KMS-11 (cell line): Measurements from ENCODE around the gene LRRK1.

Experiments
- H2AFZ ChIP-seq: fragments of 200-600 bp; sonication (generic); 2 replicates; pipeline ENCODE4 v1.6.1; 2016; ENCODE audit warnings: antibody characterized with exemption, mixed run types, low read depth
- H3K27ac ChIP-seq: fragments of 200-600 bp; sonication (generic); 2 replicates; pipeline ENCODE4 v1.6.1; 2016; ENCODE audit warnings: mild to moderate bottlenecking, mixed run types
- H3K27me3 ChIP-seq: fragments of 200-600 bp; sonication (generic); 2 replicates; pipeline ENCODE4 v1.6.1; 2017; ENCODE audit warnings: mild to moderate bottlenecking, low read depth, mixed run types, moderate library complexity; ENCODE audit not compliant: insufficient read depth
- H3K36me3 ChIP-seq: fragments of 200-600 bp; sonication (generic); 2 replicates; pipeline ENCODE4 v1.6.1; 2017; ENCODE audit warnings: mild to moderate bottlenecking, mixed run types; ENCODE audit not compliant: insufficient read depth
- H3K4me1 ChIP-seq: fragments of 200-600 bp; sonication (generic); 2 replicates; pipeline ENCODE4 v1.6.1; 2016; ENCODE audit warnings: mild to moderate bottlenecking, low read depth, mixed run types; ENCODE audit not compliant: poor library complexity, severe bottlenecking
- H3K4me2 ChIP-seq: fragments of 200-600 bp; sonication (generic); 2 replicates; pipeline ENCODE4 v1.7.0; 2016; ENCODE audit warnings: mild to moderate bottlenecking, mixed run types
- H3K4me3 ChIP-seq: fragments of 200-600 bp; sonication (generic); IDR thresholded peaks from 2 replicates; pipeline ENCODE4 v1.6.1; 2017; ENCODE audit warnings: low read depth, low read length, mixed read lengths; ENCODE audit not compliant: insufficient read depth
- H3K79me2 ChIP-seq: fragments of 200-600 bp; sonication (generic); 2 replicates; pipeline ENCODE4 v1.6.1; 2016; ENCODE audit warnings: low read depth, mixed run types; ENCODE audit not compliant: insufficient read depth
- H3K9ac ChIP-seq: fragments of 200-600 bp; sonication (generic); 2 replicates; pipeline ENCODE4 v1.6.1; 2016; ENCODE audit warnings: mild to moderate bottlenecking, mixed run types
- H4K20me1 ChIP-seq: fragments of 200-600 bp; sonication (generic); 2 replicates; pipeline ENCODE4 v1.6.1; 2016; ENCODE audit warnings: mild to moderate bottlenecking, mixed run types; ENCODE audit not compliant: insufficient read depth
- CTCF ChIP-seq: fragments of 200-600 bp; sonication (generic); conservative IDR thresholded peaks from 2 replicates; pipeline ENCODE4 v1.6.1; 2017; ENCODE audit warnings: low read depth, mild to moderate bottlenecking, antibody characterized with exemption, low read length, moderate library complexity, mixed read lengths

LRRK1 gene

GRCh38 chr15:100897221-100898151, 21.7 kb upstream of the LRRK1 start:
- Histone ChIP-seq H3K27me3 (no peaks in the 10 kb centered on the region), H3K4me2 (no peak overlapping the region), H3K9ac (no peak overlapping the region), H3K27ac (no peak overlapping the region), H4K20me1 (no peaks in the 10 kb centered on the region), H3K36me3 (no peaks in the 10 kb centered on the region), H3K4me1 (no peaks in the 10 kb centered on the region), H2AFZ (no peak overlapping the region), H3K4me3 (no peak overlapping the region), H3K79me2 (no peaks in the 10 kb centered on the region)
- no peak for TF ChIP-seq CTCF

- H3K79me2 ChIP-seq, result no peaks in the 10 kb centered on the region
- H3K27ac ChIP-seq, result no peak overlapping the region
- no peak overlapping the region for H2AFZ ChIP-seq
- H3K9ac ChIP-seq, result no peak overlapping the region
- no peak for TF ChIP-seq CTCF
- no peaks in the 10 kb centered on the region for H3K4me1 ChIP-seq
- H3K4me3 ChIP-seq, result no peak overlapping the region
- no peaks in the 10 kb centered on the region for H3K36me3 ChIP-seq
- no peaks in the 10 kb centered on the region for H4K20me1 ChIP-seq
- H3K27me3 ChIP-seq, result no peaks in the 10 kb centered on the region
- H3K4me2 ChIP-seq, result no peak overlapping the region
Observed at GRCh38 chr15:100898152-100898490, 21.0 kb upstream of the LRRK1 start.

GRCh38 chr15:100898661-100899462, 20.3 kb upstream of the LRRK1 start:
- no peak overlapping the region for H3K27ac ChIP-seq

GRCh38 chr15:100899601-100900000, 19.6 kb upstream of the LRRK1 start:
- Histone ChIP-seq H3K36me3 (no peaks in the 10 kb centered on the region), H3K27ac (no peak overlapping the region)

More at GRCh38 chr15:100898661-100899462, 20.3 kb upstream of the LRRK1 start:
- no peaks in the 10 kb centered on the region for H3K79me2 ChIP-seq
- no peak overlapping the region for H2AFZ ChIP-seq
- no peaks in the 10 kb centered on the region for H3K4me1 ChIP-seq
- no peaks in the 10 kb centered on the region for H3K27me3 ChIP-seq
- no peak overlapping the region for H3K4me3 ChIP-seq
- no peaks in the 10 kb centered on the region for H3K36me3 ChIP-seq
- no peaks in the 10 kb centered on the region for H4K20me1 ChIP-seq
- no peak for TF ChIP-seq CTCF
- H3K9ac ChIP-seq, result no peak overlapping the region
- no peak overlapping the region for H3K4me2 ChIP-seq

More at GRCh38 chr15:100899601-100900000, 19.6 kb upstream of the LRRK1 start:
- Histone ChIP-seq H3K79me2 (no peaks in the 10 kb centered on the region), H3K9ac (no peak overlapping the region), H3K4me2 (no peak overlapping the region), H2AFZ (no peak overlapping the region), H3K4me1 (no peaks in the 10 kb centered on the region), H3K27me3 (no peaks in the 10 kb centered on the region), H3K4me3 (no peak overlapping the region), H4K20me1 (no peaks in the 10 kb centered on the region)
- TF ChIP-seq CTCF, result no peak
